SK-N-SH (cell line): ENCODE measurements around the gene TAS2R5. TPM values are rescaled to one million over a fixed set of nuclear protein-coding genes. Genes with fewer than 3 reads are reported as not detected.

ENCODE experiments used
- CTCF ChIA-PET: fragments of 300-600, 350-600 bp; formaldehyde crosslinking; extraction: SDS; loops from one replicate; lab custom pipeline; 2021; lab: Yijun Ruan, JAX
- POLR2A ChIA-PET: fragments of 350-600 bp; sonication (Branson Sonifier 250); formaldehyde crosslinking; extraction: SDS; loops from one replicate; lab custom pipeline; 2020; ENCODE audit warnings: antibody characterized with exemption, inconsistent platforms; lab: Yijun Ruan, JAX
- DNase-seq: peaks from one replicate; pipeline ENCODE4 v3.0.0; 2012
- H2AFZ ChIP-seq: fragments of 200-600 bp; sonication (generic); 2 replicates; pipeline ENCODE4 v1.8.1; 2016; ENCODE audit warnings: antibody characterized with exemption, mild to moderate bottlenecking, low read depth
- H3F3A ChIP-seq: fragments of 200-600 bp; sonication (generic); replicated peaks from 2 replicates; pipeline ENCODE3; 2016; ENCODE audit warnings: antibody characterized with exemption, mild to moderate bottlenecking; ENCODE audit not compliant: insufficient read depth
- H3K27ac ChIP-seq, 2 experiments: fragments of 200-500 bp in 1 of 2; fragments of 200-600 bp in 1 of 2; sonication (Bioruptor generic) in 1 of 2; sonication (generic), shearing (Covaris generic) in 1 of 2; 2 replicates each; pipeline versions ENCODE4 v1.5.1 to v1.6.1; 2014 to 2016; ENCODE audit warnings: low read depth in 2 of 2, inconsistent platforms in 1 of 2, low read length in 1 of 2, mild to moderate bottlenecking in 1 of 2, mixed read lengths in 1 of 2
- H3K27me3 ChIP-seq: fragments of 200-600 bp; sonication (generic), shearing (Covaris generic); 2 replicates; pipeline ENCODE4 v1.6.1; 2016; ENCODE audit warnings: mixed run types; ENCODE audit not compliant: insufficient read depth
- H3K36me3 ChIP-seq, 2 experiments: fragments of 200-500 bp in 1 of 2; fragments of 200-600 bp in 1 of 2; sonication (Bioruptor generic) in 1 of 2; sonication (generic) in 1 of 2; replicated peaks in 1 of 2; 2 replicates each; pipeline versions ENCODE3 to v1.5.1; 2014 to 2016; ENCODE audit warnings: low read length in 1 of 2, mild to moderate bottlenecking in 1 of 2; ENCODE audit not compliant: insufficient read depth in 2 of 2, control insufficient read depth in 1 of 2
- H3K4me1 ChIP-seq, 2 experiments: fragments of 200-500 bp in 1 of 2; fragments of 200-600 bp in 1 of 2; sonication (Bioruptor generic) in 1 of 2; sonication (generic), shearing (Covaris generic) in 1 of 2; 2 replicates each; pipeline versions ENCODE4 v1.5.1 to v1.6.1; 2014 to 2016; ENCODE audit warnings: low read depth in 1 of 2, low read length in 1 of 2, mixed run types in 1 of 2; ENCODE audit not compliant: insufficient read depth in 2 of 2, control insufficient read depth in 1 of 2
- H3K4me2 ChIP-seq: fragments of 200-600 bp; sonication (generic), shearing (Covaris generic); 2 replicates; pipeline ENCODE4 v1.6.1; 2017; ENCODE audit warnings: mixed run types
- H3K4me3 ChIP-seq, 2 experiments: fragments of 200-500 bp in 1 of 2; fragments of 200-600 bp in 1 of 2; sonication (Bioruptor generic) in 1 of 2; sonication (generic), shearing (Covaris generic) in 1 of 2; 2 replicates each; pipeline versions ENCODE4 v1.5.1 to v1.8.1; 2014 to 2016; ENCODE audit warnings: low read depth in 2 of 2, inconsistent platforms in 1 of 2, low read length in 1 of 2, mild to moderate bottlenecking in 1 of 2, mixed read lengths in 1 of 2, moderate library complexity in 1 of 2
- H3K79me2 ChIP-seq: fragments of 200-600 bp; sonication (generic); 2 replicates; pipeline ENCODE4 v1.8.1; 2017; ENCODE audit warnings: mild to moderate bottlenecking; ENCODE audit not compliant: insufficient read depth
- H3K9ac ChIP-seq: fragments of 200-600 bp; sonication (generic); 2 replicates; pipeline ENCODE4 v1.6.1; 2017; ENCODE audit warnings: mixed run types
- H3K9me2 ChIP-seq: fragments of 200-600 bp; sonication (generic); 2 replicates; pipeline ENCODE4 v1.6.1; 2017; ENCODE audit warnings: mixed run types
- H3K9me3 ChIP-seq: fragments of 200-600 bp; sonication (generic); 2 replicates; pipeline ENCODE4 v1.6.1; 2017; ENCODE audit warnings: mixed run types, mild to moderate bottlenecking, moderate library complexity
- H4K20me1 ChIP-seq: fragments of 200-600 bp; sonication (generic); 2 replicates; pipeline ENCODE4 v1.6.1; 2017; ENCODE audit warnings: mild to moderate bottlenecking, mixed run types; ENCODE audit not compliant: insufficient read depth
- CHD2 ChIP-seq: fragments of 150-350 bp; IDR thresholded peaks from 2 replicates; pipeline ENCODE4 v1.6.1; 2018; ENCODE audit warnings: low read length; ENCODE audit not compliant: partially characterized antibody
- EZH2phosphoT487 ChIP-seq: fragments of 200-600 bp; sonication (generic); IDR thresholded peaks from 2 replicates; pipeline ENCODE4 v1.6.1; 2017; ENCODE audit warnings: low read depth, mixed run types, mild to moderate bottlenecking, antibody characterized with exemption, moderate library complexity, borderline replicate concordance
- FOSL2 ChIP-seq: IDR thresholded peaks from 2 replicates; pipeline ENCODE4 v1.4.0; 2012; ENCODE audit warnings: low read depth, mild to moderate bottlenecking, moderate library complexity, borderline replicate concordance
- FOXM1 ChIP-seq: IDR thresholded peaks from 2 replicates; pipeline ENCODE4 v1.4.0; 2012; ENCODE audit warnings: low read depth, mild to moderate bottlenecking
- GABPA ChIP-seq: IDR thresholded peaks from 2 replicates; pipeline ENCODE4 v1.4.0; 2012; ENCODE audit warnings: low read depth, mild to moderate bottlenecking
- GATA2 ChIP-seq: sonication (generic); formaldehyde crosslinking; IDR thresholded peaks from 2 replicates; pipeline ENCODE4 v1.5.0; 2020; ENCODE audit warnings: mild to moderate bottlenecking, missing genetic modification reagents
- IRF3 ChIP-seq: fragments of 150-350 bp; IDR thresholded peaks from 2 replicates; pipeline ENCODE4 v1.6.1; 2016; ENCODE audit warnings: mild to moderate bottlenecking, low read depth, low read length
- JUND ChIP-seq: IDR thresholded peaks from 2 replicates; pipeline ENCODE4 v1.4.0; 2012
- NRF1 ChIP-seq: IDR thresholded peaks from 2 replicates; pipeline ENCODE4 v1.6.1; 2012; ENCODE audit warnings: low read depth, mild to moderate bottlenecking, low read length
- PBX3 ChIP-seq: IDR thresholded peaks from 2 replicates; pipeline ENCODE4; 2012
- RCOR1 ChIP-seq: fragments of 150-350 bp; IDR thresholded peaks from 2 replicates; pipeline ENCODE4 v1.6.1; 2017; ENCODE audit warnings: antibody characterized with exemption, low read length
- RXRA ChIP-seq: IDR thresholded peaks from 2 replicates; pipeline ENCODE4 v1.4.0; 2012; ENCODE audit warnings: low read depth, mild to moderate bottlenecking, borderline replicate concordance
- SMC3 ChIP-seq: IDR thresholded peaks from 2 replicates; pipeline ENCODE4 v1.6.1; 2012; ENCODE audit warnings: low read depth, low read length, improper control_type of control experiment
- TAF1 ChIP-seq: IDR thresholded peaks from 2 replicates; pipeline ENCODE4 v1.6.1; 2012; ENCODE audit warnings: low read depth, mild to moderate bottlenecking, low read length, moderate library complexity, borderline replicate concordance
- TCF12 ChIP-seq: IDR thresholded peaks from 2 replicates; pipeline ENCODE4 v1.4.0; 2012
- USF2 ChIP-seq: fragments of 150-350 bp; IDR thresholded peaks from 2 replicates; pipeline ENCODE4 v1.6.1; 2017; ENCODE audit warnings: antibody characterized with exemption, low read length, low read depth, borderline replicate concordance
- YY1 ChIP-seq: IDR thresholded peaks from 2 replicates; pipeline ENCODE4 v1.4.0; 2012; ENCODE audit warnings: low read depth, mild to moderate bottlenecking
- WGBS: methylation state at CpG from one replicate; pipeline ENCODE4 v1.1.6; 2017; ENCODE audit warnings: low lambda C conversion rate; 5-methylcytosine and 5-hydroxymethylcytosine counted together
- polyA plus RNA-seq, 3 experiments: library from polyadenylated mRNA; depleted of rRNA; stranded (reverse); fragments of >200 nt; gene quantifications; 2 replicates each; pipeline ENCODE4 v1.2.3, GENCODE V29; 2012

Gene TAS2R5
- polyA plus RNA-seq, 1 of the 3 experiments (the other 2 are of a cell fraction) = 0.43 TPM

- TF ChIP-seq RXRA = no peak
- no peak for TF ChIP-seq FOSL2
- TF ChIP-seq USF2 = no peak
- no peak for TF ChIP-seq EZH2phosphoT487
- TF ChIP-seq CHD2 = no peak
- TF ChIP-seq GATA2 (CRISPR knock-in tag) = no peak
- TF ChIP-seq TCF12 = no peak
- no peak for TF ChIP-seq GABPA
- TF ChIP-seq PBX3 = no peak
- TF ChIP-seq TAF1 = no peak
- TF ChIP-seq JUND = no peak
- TF ChIP-seq IRF3 = no peak
- no peak for TF ChIP-seq YY1
- TF ChIP-seq FOXM1 = no peak
- no peak for TF ChIP-seq SMC3
- no peak for TF ChIP-seq NRF1
- TF ChIP-seq RCOR1 = no peak
- WGBS = 14% methylated on average over 5 of the region's 5 CpGs
- Histone ChIP-seq H3K36me3 (no peaks in the 10 kb centered on the region), H3K4me3 (no peak overlapping the region), H3K79me2 (no peaks in the 10 kb centered on the region), H3K9me3 (no peaks in the 10 kb centered on the region), H4K20me1 (no peaks in the 10 kb centered on the region), H2AFZ (no peak overlapping the region), H3F3A (no peaks in the 10 kb centered on the region), H3K9ac (no peak overlapping the region), H3K4me2 (no peak overlapping the region), H3K9me2 (no peaks in the 10 kb centered on the region), H3K27me3 (no peaks in the 10 kb centered on the region; the same call in 1 of the 2 replicates), H3K4me1 (no peaks in the 10 kb centered on the region; a peak in 1 of 4 replicates), H3K27ac (no peak overlapping the region)
- ChIA-PET POLR2A (no interaction called here), CTCF (interaction anchor here (1.4 kb wide), 1 partner anchor 10 kb away, joined by 3 read pairs; no protein-coding TSS in a partner anchor)
- DNase-seq = no peak
Observed at GRCh38 chr7:141840708-141841107, 50.7 kb downstream of the TAS2R5 start.

Other genes starting within 250 kb of the TAS2R5 start
- 45.7 and 67.0 TPM in 2 replicates for gene AGK, start 238.8 kb upstream of the TAS2R5 start, polyA plus RNA-seq (2012; rRNA removed)
- gene DENND11, start 88.1 kb upstream of the TAS2R5 start, polyA plus RNA-seq (2012; rRNA removed) = 5.5 and 8.0 TPM in 2 replicates
- gene WEE2, start 81.9 kb upstream of the TAS2R5 start, polyA plus RNA-seq (2012; rRNA removed) = not detected in 2 replicates
- gene SSBP1, start 51.9 kb upstream of the TAS2R5 start, polyA plus RNA-seq (2012; rRNA removed) = 191 and 212 TPM in 2 replicates
- not detected in 2 replicates for gene TAS2R3, start 26.1 kb upstream of the TAS2R5 start, polyA plus RNA-seq (2012; rRNA removed)
- gene TAS2R4, start 13.5 kb upstream of the TAS2R5 start, polyA plus RNA-seq (2012; rRNA removed) = 0.18 and 0.19 TPM in 2 replicates
- gene PRSS37, start 51.3 kb downstream of the TAS2R5 start, polyA plus RNA-seq (2012; rRNA removed) = not detected in 2 replicates
- gene OR9A4, start 126.2 kb downstream of the TAS2R5 start, polyA plus RNA-seq (2012; rRNA removed) = not detected in 2 replicates
- gene CLEC5A, start 156.8 kb downstream of the TAS2R5 start, polyA plus RNA-seq (2012; rRNA removed) = not detected in 2 replicates
- 0.23 and 0.42 TPM in 2 replicates for gene TAS2R38, start 183.6 kb downstream of the TAS2R5 start, polyA plus RNA-seq (2012; rRNA removed)
- gene MGAM, start 205.7 kb downstream of the TAS2R5 start, polyA plus RNA-seq (2012; rRNA removed) = 0.46 and 0.65 TPM in 2 replicates